Mesenteric fat pad (tissue), 1 donor: ENCODE measurements around the gene TSPAN18. TPM values are rescaled to one million over a fixed set of nuclear protein-coding genes. Genes with fewer than 3 reads are reported as not detected.

Source experiments
- DNase-seq: peaks from one replicate; pipeline ENCODE4 v3.0.0-alpha.2; 2020; ENCODE audit warnings: low spot score
- total RNA-seq: library from RNA; stranded (reverse); fragmentation: NEBNext Ultra II Directional; extraction: Animal tissue kit (Norgen Biotek cat#: 25700); gene quantifications from one replicate; pipeline ENCODE4 v1.2.1, GENCODE V29; 2021
- donor health status: DM: yes; HTN: yes; CAD: no.

Gene TSPAN18
- total RNA-seq, 1 donor from 2014 or later = 14.2 TPM

DNA sequence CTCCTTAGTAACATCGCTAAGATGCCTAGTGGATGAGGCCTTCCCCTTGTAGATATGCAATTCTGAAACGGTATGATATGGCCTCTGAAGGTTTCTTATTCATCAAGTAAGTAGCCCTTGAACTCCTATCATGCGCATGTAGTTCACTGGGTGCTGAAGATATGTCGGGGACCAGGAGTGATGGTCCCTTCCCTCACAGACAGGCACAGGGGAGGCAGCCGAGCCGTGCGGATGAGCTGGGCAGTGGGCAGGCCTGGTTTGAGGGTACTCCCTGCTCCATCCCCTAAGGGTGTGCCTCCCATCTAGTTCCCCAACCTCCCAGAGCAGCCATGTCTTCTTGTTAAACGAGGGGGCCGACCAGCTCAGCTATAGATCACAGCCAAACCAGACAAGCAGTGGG, 183.8 kb downstream of the TSPAN18 start:
- DNase-seq = no peak

DNA sequence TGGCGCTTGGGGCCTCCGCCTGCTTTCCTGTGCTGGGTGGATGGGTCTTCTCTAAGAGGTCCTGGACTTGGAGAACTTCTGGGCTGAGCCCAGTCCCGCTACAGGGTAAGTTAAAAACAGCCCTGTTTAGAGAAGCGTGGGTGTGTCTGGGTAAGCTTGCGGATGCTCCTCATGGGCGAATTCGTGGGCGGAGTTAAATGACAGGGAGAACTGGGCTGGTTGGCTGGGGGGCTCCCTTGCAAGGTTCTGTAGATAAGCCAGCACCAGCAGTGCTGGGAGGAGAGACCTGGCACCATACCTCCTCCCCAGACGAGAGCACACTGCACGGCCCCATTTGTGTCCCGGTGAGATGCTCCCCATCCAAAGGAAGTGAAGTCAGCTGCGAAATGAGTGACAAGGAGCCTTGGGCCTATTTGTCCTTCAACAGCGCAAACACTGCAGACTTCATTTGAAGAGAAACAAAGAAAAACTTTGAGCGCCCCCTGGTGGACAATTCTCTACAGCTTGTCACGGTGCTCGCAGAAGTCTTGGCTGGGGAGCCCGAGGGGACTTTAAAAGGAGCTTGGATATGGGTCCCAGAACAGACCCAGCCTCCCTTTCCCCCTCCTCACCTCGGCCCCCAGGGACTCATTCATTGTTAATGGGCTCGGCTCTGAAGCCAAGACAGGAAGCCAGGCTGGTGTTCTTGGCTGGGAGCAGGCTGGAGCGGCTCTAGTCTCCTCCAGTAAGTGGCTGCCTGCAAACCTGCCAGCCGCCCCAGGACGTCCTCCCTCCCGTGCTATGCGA, 184.5 kb downstream of the TSPAN18 start:
- DNase-seq = no peak

DNA sequence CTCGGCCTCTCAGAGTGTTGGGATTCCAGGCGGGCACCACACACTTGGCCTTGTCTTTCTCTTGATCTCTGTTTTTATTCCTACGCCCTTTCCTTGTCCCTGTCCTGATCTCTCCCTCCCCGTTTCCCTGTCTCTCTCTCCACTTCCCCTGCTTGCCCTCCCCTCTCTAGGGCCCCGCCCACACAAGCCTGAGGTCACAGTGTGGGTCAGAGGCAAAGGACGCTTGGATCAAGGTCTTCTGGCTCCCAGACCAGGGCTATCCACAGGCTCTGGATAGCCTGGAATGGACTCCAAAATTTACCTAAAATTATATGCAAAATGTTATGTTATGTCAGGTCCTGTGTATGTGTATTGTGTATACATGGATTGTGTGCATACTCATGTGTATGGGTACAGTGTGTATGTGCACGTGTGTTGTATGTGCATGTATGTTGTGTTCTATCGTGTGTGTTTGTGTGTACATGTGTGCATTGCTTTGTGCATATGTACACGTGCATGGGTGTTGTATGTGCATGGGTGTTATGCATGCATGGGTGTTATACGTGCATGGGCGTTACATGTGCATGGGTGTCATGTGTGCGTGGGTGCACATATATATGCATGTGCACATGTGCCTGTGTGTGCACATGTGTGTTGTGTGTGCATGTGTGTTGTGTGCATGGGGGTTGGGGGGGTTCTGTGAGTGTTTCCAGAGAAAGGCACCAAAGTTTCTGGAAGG, 185.7 kb downstream of the TSPAN18 start:
- no peak for DNase-seq

DNA sequence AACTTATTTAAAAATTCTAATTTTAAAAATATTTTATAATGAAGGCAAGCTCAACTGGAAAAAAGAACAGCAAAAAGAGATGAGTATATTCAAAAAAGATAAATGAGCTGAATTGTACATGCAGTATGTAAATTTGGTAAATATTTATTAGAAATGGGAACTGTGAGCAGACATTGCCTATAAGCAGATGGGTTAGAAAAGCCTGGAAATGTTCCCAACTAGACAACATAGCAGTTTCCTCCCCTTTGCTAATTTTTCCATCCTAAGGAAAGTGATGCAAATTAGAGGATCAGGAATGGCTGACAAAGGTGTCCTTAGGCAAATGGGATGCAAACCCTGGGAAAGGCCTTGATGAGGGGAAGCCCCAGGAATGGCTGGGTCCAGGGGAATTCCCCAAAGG, 186.7 kb downstream of the TSPAN18 start:
- DNase-seq = no peak

DNA sequence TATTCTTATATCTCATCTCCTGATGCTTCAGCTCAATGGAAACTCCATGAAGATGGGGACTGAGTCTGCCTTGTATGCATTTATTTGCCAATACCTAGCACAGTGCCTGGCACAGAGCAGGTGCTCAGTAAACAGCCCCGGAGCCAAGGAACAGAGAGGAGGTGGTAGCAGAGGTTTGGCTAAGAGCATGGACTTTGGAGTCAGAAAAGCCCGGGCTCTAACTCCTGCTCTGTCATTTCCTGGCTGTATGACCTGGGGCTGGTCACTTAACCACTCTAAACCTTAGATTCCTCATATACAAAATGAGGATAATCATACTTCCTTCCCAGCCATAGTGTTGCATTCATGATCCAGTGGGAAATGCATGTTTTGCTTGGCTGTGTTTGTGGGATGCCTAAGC, 187.3 kb downstream of the TSPAN18 start:
- DNase-seq = no peak

DNA sequence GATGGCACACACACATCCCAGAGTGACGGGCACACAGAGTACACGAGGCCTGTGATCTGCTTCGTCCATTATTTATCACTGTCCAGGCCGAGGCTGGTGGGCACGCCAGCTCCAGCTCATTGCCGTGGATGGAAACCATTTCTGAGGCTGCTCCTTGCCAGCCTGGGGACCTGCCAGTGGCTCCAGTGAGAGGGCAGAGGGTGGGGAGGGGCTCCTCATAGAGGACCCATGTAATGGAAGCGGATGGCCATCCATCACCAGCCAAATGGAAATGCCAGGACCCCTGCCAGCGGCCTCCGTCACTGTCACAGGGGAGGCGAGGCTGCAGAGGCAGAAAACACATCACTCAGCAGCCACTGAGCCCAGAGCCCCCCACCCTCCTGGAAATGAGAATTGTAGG, 188.2 kb downstream of the TSPAN18 start:
- DNase-seq = no peak

DNA sequence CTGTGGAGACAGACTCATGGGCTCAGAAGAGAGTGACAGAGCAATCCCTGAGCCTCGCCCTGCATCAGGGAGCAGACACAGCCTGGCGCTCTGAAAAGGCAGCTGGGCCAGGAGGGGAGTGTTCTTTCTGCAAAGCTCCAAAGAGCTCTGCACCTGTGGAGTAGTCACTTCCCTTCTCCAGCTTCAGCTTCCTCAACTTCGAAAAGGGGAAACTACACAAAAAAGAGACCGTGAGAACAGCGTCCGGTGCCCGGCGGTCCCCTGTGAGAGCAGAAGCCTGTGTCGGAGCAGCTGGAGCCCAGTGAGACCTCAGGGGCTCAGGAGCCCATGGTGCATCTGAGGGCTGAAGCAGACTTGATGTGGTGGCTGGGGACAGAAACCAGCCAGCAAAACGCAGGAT, 188.9 kb downstream of the TSPAN18 start:
- DNase-seq = no peak

DNA sequence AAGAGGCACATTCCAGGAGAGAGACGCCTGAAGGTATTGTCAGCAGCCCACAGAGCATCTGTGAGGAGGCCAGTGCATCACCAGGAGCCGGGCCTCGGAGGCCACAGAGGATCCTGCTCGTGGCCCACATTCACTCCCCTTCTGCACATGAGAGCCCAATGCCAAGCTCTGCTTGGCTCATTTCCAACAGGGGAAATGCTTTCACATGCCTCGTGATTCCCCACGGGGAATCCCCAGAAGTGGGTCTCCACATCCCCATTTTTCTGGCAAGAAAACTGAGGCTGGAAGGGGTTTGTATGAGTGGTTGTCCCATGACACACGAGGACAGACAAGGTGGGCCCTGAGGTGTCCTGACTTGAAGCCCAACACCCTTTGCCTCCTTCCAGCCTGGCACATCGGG, 189.6 kb downstream of the TSPAN18 start:
- no peak for DNase-seq

DNA sequence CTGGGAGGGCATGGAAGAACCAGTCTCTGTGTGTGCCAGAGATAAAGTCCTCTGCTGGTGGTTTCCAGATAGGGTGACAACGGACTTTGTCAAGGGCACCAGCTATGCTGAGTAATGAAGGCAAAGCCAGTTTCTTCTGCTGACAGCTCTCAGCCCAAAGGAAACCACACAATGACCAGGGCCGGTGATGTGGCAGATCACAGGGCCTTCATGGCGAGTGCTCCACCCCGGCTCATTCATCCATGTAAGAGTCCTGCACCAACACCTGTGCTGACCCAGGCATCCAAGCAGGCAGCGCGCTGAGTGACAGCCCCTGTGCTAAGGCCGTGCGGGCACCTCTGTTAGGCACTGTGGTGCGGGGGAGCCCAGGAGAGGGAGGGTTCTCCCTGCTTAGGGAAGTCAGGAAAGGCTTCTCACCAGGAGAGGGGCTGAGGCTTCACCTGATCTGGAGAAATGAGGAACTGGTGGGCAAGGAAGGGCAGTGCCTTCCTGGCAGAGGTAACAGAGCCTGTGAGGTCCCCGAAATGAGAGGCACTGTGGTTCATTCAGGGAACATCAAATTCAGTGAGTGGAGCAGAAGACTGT, 190.1 kb downstream of the TSPAN18 start:
- DNase-seq = no peak

DNA sequence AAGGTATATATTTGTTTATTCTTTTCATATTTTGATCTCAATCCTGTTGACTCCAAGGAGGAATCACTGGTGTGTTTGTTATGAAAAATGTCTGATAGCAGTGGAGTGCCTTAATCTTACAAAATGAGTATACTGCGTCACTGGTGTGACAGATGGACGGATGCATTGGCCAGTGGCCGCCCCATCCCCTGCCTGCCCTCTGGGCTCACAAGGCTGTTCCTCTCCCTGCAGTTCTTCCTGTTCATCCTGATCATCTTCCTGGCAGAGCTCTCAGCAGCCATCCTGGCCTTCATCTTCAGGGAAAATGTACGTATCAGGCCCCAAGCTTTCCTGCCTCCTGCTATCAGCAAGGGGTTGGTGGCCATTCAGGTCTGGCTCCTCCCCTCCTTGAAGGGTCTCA, 191.0 kb downstream of the TSPAN18 start:
- no peak for DNase-seq

DNA sequence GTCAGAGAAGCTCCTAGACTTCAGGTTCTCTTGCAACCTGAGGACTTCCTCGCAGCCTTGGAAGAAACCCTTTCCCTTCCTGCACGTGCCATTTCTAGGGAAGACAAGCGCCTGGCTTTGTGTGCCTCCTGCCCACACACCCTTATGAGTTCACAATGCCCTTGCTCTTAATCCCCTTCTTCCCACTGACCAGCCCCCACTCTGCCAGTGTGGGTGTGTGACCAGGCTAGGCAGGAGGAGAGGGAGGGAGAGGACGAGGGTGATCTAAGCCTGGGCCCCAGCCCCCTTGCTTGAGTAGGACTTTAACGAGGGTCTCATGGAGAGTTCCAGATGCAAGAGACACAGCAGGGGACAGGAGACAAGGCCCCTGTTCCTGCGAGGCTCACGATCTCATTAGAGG, 193.7 kb downstream of the TSPAN18 start:
- no peak for DNase-seq

DNA sequence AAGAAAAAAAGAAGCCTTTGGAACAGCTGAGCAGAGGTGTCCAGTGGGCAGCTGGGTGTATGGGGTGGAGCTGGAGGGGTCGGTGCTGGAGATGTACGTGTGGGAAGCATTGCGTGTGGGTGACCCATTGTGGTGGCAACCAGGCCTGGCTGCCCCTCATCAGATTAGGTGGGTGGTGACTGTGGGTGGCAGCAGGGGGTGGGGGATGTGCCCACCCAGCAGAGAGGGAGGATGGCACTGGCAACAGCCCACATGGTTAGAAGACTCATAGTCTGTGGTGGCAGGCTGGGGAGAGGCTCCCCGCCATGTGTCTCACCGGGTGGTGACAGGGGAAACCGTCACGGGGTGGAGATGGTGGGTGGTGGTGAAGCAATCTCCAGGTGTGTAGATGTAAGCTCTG, 196.4 kb downstream of the TSPAN18 start:
- DNase-seq = no peak

DNA sequence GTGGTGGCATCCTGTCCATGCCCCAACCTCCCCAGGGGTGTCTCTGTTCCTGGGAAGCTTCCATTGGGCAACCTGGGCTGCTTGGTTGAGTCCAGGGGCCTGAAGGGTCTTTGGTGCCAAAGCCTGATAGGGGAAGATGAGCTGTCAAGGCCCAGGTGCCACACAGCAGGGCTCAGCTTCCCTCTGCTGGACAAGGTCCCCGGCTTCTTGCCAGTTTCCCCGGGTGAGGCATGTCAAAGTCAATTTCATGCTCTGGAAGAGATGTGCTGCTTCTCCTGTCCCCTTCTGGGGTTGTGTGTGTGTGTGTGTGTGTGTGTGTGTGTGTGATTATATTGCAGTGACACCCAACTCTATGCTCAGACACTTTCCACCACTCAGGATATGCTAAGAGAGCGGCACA, 197.0 kb downstream of the TSPAN18 start:
- no peak for DNase-seq

DNA sequence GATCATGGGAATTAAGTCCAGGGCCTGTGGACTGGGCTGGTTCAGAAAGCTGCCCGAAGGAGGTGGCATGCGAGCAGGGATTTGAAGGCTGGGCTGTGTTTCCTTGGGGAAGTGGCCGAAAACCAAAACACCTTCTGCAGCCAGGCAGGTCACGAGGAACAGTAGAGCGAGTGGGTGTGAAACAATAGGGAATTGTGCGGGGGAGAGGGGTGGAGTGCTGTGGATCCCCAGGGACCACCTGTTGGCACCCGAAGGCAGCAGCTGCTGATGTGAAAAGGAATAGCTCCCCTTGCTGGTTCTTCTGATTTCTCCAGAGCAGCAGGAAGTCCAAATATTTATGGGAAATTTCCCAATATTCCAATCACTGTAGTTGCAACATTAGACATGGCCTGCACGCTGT, 199.3 kb downstream of the TSPAN18 start:
- DNase-seq = no peak

DNA sequence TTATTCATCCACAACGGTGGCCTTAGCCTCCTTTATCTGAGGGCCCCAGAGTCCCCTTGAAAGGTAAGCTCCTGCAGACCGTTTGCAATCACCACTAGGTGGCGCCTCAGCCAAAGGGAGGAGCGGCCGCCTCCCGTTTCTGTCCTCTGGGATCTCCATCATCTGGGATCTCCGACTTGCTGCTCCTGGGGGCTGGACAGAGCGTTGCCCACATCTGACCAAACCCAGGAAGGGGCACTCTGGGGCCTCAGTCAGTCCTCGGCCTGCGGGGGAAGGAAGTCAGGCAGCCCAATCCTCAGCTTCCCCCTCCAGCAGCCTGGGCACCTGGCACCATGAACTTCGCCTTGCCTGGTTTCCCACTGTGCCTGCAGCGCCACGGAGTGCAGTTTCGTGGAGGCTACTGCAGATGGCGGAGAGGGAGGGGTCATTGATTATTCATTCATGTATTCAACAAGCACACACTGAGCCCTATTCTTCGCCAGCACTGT, 200.5 kb downstream of the TSPAN18 start:
- no peak for DNase-seq

DNA sequence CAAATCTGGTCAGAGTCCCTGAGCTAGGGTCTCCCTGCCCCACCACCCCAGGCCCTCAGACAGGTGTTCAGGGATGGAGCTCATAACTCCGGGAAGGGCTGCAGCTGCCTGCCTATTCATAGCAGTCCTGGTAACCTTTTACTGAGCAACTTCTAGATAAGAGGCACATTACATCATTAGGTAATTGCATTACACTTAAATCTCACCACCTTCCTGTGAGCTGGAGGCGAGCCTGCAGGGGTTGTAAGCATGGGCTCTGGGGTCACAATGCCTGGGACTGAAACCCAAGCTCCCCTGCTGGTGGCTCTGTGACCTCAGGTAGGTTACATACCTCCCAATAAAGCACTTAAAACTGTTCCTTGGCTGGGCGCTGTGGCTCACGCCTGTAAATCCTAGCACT, 201.4 kb downstream of the TSPAN18 start:
- DNase-seq = no peak

DNA sequence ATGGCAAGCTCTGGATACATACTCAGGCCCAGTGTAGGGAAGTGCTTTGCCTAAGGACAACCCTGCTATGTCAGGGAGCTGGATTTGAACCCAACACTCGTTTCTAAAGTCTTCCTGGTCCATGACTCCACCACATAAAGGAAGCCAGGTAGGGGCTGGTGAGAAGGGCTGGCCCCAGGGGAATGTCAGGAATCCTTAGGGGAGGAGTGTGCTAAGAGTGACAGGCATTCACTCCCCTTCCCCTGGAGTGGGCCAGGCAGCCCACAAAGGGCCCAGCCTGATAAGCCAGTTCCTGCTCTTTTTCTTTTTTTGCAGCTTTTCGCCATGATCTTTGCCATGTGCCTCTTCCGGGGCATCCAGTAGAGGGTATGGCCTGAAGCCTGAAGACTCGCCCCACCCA, 202.1 kb downstream of the TSPAN18 start:
- no peak for DNase-seq

DNA sequence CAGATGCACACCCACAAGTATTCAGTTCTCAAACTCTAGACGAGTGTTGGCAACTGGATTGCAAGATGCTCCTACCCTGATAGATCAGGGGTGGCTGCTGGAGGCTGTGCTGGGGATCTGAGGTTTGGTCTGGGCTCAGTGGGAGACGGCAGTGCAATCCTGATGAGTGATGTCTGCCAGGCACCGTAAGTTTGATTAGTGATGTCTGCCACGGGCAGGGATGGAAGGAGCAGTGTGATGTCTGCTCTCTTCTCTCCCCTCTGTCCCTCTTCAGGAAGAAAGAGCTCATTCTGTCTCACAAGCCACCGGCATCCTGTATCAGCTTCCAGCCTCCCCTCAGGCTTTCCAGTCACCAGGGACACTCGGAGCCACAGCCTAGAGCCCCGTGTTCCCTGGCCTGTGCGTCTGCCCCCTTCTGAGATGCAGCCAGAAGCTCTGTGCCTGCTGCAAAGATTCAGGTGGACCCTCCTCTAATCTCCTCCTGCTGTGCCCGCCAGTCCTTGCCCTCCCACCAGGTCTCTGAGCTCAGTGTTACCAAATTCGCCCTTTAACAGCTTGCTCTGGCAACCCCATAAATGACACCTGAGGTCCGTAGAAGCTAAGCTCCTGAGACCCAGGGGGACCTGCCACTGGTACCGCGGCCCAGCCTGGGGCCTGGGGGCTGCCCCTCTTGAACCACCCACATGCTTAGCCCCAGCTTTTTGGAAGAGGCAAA, 204.0 kb downstream of the TSPAN18 start:
- DNase-seq = no peak

DNA sequence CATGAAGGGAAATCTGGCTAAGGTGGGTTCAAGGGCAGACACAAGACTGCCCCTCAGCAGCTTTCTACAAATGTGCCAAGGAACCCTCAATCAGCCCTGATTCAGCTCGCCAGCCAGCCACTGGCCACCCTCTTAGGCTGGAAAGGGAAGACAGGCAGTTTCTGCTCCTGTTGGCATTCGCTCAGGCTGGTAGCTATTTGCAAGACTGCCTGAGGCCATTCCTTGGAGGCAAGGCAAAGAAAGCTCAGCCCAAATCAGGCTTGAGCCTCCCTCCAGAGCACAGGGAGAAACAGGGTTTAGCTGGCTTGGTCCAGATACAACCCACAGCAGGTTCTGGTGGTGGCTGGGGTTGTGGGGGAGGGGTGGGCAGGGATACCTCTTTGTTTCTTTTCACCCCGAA, 204.7 kb downstream of the TSPAN18 start:
- DNase-seq = no peak

DNA sequence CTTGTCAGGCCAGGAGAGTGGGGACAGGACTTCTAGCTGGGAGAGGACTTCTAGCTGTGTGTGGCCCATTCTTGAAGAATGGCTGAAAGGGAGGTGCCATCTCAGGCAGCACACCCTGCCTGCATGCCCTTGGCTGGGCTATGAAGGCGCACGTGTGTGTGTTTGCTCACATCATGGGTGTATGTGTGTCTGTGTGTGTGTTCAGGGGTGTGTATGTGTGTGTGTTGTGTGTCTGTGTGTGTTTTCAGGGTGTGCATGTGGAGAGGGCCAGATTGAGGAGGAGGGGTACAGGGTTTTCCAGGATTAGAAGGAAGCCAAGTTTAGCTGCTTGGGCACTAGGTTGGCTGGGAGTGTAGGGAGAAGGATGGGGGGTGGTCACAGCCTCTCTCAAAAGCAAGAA, 207.3 kb downstream of the TSPAN18 start:
- DNase-seq = no peak

DNA sequence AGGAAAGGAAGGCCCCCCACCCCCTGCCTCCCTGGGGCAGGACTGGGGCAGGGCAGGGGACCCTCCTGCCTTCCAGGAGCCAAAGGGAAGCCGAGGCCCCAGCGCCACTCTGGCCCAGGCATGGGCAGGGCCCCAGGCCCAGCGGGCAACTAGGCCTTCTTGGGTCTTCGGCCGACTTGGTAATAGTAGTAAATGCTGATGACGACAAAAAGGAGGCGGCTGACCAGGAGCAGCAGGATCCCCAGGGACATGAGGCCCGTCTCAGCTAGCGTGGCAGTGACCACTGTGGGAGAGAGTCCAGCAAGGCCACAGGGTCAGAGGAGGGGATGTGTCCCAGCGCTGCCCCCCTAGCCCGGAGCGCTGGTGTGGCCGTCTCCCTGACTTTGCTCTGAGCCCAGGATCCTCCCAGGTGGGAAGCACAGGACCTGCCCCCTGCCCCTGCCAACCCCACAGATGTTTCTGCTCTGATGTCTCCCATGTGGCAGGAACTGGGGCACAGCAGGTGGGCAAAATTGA, 208.0 kb downstream of the TSPAN18 start:
- DNase-seq = no peak

DNA sequence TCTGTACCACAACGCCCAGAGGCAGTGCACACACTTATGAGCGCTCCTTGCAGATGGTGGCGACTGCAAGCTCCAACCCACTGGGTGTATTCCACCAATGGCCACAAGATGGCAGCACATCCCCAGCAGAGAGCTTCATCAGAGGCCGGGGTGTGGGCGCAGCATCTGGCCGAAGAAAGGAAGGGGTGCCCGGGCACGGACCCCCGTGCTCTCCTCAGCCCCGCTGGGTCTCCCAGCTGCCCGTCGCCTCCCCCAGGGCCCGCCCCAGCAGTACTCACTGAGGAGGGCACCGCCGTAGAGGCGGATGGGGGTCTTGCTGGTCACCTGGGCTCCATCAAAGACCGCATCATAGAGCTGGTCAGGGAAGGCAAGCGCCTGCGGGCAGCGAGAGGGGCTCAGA, 209.8 kb downstream of the TSPAN18 start:
- no peak for DNase-seq
